Natural killer cell (primary cell): ENCODE data around the gene SCGB3A1. TPM values are rescaled to one million over a fixed set of nuclear protein-coding genes. Genes with fewer than 3 reads are reported as not detected.

ENCODE experiments used
- ATAC-seq, 3 donors: fragments of 150-1000 bp in 2 of 3; fragments of 200-7000 bp in 1 of 3; cut with Tn5 transposase; 1 replicate in 1 of 3; 2 replicates in 2 of 3; pipeline ENCODE4 v1.10.0; 2021; ENCODE audit warnings: mild to moderate bottlenecking in 2 of 3, moderate library complexity in 2 of 3
- DNase-seq, 2 donors: peaks; one replicate each; pipeline versions ENCODE4 v3.0.0 to v3.0.0-alpha.2; 2013 to 2021; ENCODE audit warnings: mixed read lengths in 1 of 2
- H3K27ac ChIP-seq: one replicate; pipeline ENCODE4 v1.5.1; 2013; ENCODE audit warnings: mild to moderate bottlenecking, low read length
- H3K27me3 ChIP-seq: one replicate; pipeline ENCODE4 v1.6.1; 2013; ENCODE audit warnings: low read length; ENCODE audit not compliant: control insufficient read depth, insufficient read depth
- H3K36me3 ChIP-seq: one replicate; pipeline ENCODE4 v1.6.1; 2013; ENCODE audit warnings: low read length; ENCODE audit not compliant: control insufficient read depth, insufficient read depth
- H3K4me1 ChIP-seq: one replicate; pipeline ENCODE4 v1.6.1; 2013; ENCODE audit warnings: low read length; ENCODE audit not compliant: control insufficient read depth, insufficient read depth
- H3K4me3 ChIP-seq: one replicate; pipeline ENCODE4 v1.5.1; 2013; ENCODE audit warnings: low read length
- H3K9me3 ChIP-seq: one replicate; pipeline ENCODE4 v1.6.1; 2013; ENCODE audit warnings: low read length; ENCODE audit not compliant: control insufficient read depth, insufficient read depth
- H3K27ac Mint-ChIP-seq, 2 donors: one replicate each; pipeline ENCODE4 v1.8.0; 2022; ENCODE audit warnings: mild to moderate bottlenecking in 2 of 2, mixed read lengths in 2 of 2, moderate library complexity in 1 of 2
- H3K27me3 Mint-ChIP-seq, 2 donors: one replicate each; pipeline ENCODE4 v1.8.0; 2022; ENCODE audit warnings: low read depth in 2 of 2, mixed read lengths in 2 of 2
- H3K36me3 Mint-ChIP-seq: one replicate; pipeline ENCODE4 v1.8.0; 2022; ENCODE audit warnings: mixed read lengths
- H3K4me1 Mint-ChIP-seq, 2 donors: one replicate each; pipeline ENCODE4 v1.8.0; 2022; ENCODE audit warnings: mixed read lengths in 2 of 2
- H3K4me3 Mint-ChIP-seq: one replicate; pipeline ENCODE4 v1.8.0; 2022; ENCODE audit warnings: mild to moderate bottlenecking, moderate library complexity, mixed read lengths
- H3K9me3 Mint-ChIP-seq, 2 donors: one replicate each; pipeline ENCODE4 v1.8.0; 2022; ENCODE audit warnings: mixed read lengths in 2 of 2
- WGBS: methylation state at CpG from one replicate; pipeline ENCODE4 v1.1.7; 2013; ENCODE audit warnings: missing lambda C conversion rate; ENCODE audit not compliant: insufficient coverage; 5-methylcytosine and 5-hydroxymethylcytosine counted together
- intact Hi-C: fragments of 100-400 bp; cut with micrococcal nuclease; formaldehyde crosslinking; loops from one replicate; pipeline ENCODE4 v1.14.2; 2022
- total RNA-seq, 4 donors: library from RNA; stranded (reverse); fragments of 120-200 nt in 1 of 4; gene quantifications; one replicate each; pipeline versions ENCODE4 v1.2.3 to v1.2.4, GENCODE V29; 2013 to 2022
- TF ChIP-seq, protein P1 (sequence below): fragments of 200-600 bp; IDR thresholded peaks from one replicate; pipeline ENCODE4 v1.8.0; 2022; ENCODE audit warnings: antibody characterized with exemption

Gene SCGB3A1
- total RNA-seq, 3 donors from 2014 or later (not counting 1 experiment from before 2014, with no cell fraction given) = not detected

DNA sequence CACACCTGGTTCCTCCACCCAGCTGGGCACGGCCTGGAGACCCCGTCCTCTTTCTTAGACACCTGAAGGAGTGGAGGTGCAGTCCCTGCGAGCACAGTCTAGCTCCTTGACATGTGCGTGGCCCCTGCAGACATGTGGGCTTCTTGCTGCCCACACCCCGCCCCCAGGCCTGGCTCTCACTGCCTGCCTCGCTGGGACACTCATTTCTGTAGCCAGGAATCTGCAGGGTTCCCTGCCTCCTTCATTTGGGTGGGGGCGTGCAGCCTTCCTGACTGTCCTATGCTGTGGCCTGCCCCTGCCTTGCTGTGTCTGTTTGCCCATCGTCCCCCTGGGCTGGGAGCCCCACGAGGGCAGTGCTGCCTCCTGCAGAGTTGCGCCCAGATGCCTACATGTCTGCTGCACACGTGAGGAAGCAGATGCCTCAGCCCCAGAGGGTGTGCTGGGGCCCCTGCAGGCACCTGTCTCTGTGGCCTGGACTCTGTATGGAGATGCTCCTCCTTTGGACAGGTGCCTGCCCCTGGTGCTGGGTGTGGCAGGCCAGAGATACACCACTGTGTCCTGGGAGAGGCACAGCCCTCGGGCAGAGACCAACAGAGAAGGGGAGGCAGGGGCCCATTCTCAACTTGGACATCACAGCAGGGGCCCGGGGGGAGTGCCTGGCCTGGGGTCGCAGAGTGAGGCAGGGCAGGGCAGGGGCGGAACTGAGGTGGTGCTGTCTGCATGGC, 35.5 kb upstream of the SCGB3A1 start:
- Mint-ChIP-seq H3K9me3 (no peaks in the 10 kb centered on the region), H3K36me3 (no peaks in the 10 kb centered on the region), H3K4me3 (no peak overlapping the region), H3K27me3 (no peaks in the 10 kb centered on the region), H3K27ac (no peak overlapping the region), H3K4me1 (peaks cover 0 to 9% of the 10 kb centered on the region in 2 donors)
- WGBS = 79% methylated on average over 15 of the region's 15 CpGs
- Histone ChIP-seq H3K9me3 (no peaks in the 10 kb centered on the region), H3K4me3 (no peak overlapping the region), H3K27me3 (no peaks in the 10 kb centered on the region), H3K27ac (no peak overlapping the region), H3K4me1 (peaks cover 5% of the 10 kb centered on the region), H3K36me3 (no peaks in the 10 kb centered on the region)
- no peak for ATAC-seq
- intact Hi-C loops = no loop called here
- no peak for DNase-seq
- TF ChIP-seq, protein P1, sequence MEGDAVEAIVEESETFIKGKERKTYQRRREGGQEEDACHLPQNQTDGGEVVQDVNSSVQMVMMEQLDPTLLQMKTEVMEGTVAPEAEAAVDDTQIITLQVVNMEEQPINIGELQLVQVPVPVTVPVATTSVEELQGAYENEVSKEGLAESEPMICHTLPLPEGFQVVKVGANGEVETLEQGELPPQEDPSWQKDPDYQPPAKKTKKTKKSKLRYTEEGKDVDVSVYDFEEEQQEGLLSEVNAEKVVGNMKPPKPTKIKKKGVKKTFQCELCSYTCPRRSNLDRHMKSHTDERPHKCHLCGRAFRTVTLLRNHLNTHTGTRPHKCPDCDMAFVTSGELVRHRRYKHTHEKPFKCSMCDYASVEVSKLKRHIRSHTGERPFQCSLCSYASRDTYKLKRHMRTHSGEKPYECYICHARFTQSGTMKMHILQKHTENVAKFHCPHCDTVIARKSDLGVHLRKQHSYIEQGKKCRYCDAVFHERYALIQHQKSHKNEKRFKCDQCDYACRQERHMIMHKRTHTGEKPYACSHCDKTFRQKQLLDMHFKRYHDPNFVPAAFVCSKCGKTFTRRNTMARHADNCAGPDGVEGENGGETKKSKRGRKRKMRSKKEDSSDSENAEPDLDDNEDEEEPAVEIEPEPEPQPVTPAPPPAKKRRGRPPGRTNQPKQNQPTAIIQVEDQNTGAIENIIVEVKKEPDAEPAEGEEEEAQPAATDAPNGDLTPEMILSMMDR = no peak

DNA sequence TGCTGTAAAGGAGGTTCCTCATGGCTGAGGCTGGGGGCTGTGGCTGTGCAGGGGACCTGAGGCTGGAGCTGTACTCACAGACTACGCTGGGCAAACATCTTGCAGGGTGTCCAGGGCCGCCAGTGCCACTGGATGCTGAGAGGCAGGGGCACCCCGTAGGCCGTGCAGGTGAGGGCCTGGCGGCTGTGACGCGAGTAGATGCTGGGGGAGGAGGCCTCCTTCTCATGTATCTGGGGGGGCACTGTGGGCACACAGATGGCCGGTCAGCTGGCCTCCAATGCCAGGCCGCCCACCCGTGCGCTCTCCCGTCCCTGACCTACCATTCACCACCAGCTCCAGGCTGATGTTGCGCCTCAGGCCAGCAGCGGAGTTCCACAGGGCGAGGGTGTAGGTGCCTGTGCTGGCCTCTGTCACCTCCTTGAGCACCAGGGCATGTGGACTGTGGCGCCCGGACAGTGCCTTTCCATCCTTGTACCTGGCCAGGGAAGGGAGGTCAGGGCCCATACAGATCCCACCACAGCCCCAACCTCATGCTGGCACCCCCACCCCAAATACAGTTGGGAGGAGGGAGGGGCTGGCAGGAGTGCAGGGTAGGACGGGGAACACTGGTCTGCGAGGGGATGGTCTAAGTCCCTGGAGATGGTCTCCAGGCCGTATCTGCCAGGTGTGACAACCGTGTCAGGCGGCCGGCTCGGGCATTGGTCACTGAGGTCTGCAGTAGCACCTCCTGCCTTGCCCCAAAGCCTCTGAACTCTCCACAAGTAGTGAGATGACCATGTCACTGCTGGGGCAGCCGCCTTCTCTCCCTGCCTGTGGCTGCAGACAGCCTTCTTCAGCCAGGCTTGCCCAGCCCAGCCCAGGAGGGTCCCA, 34.7 kb upstream of the SCGB3A1 start:
- no peak overlapping the region for H3K4me3 ChIP-seq
- no peaks in the 10 kb centered on the region for H3K27me3 Mint-ChIP-seq
- no peaks in the 10 kb centered on the region for H3K9me3 Mint-ChIP-seq
- H3K27ac ChIP-seq = no peak overlapping the region
- no peaks in the 10 kb centered on the region for H3K9me3 ChIP-seq
- H3K27ac Mint-ChIP-seq = no peak overlapping the region
- peaks cover 5% of the 10 kb centered on the region for H3K4me1 ChIP-seq
- intact Hi-C loops = no loop called here
- H3K4me3 Mint-ChIP-seq = no peak overlapping the region
- H3K4me1 Mint-ChIP-seq = peaks cover 0 to 9% of the 10 kb centered on the region in 2 donors
- no peaks in the 10 kb centered on the region for H3K36me3 Mint-ChIP-seq
- WGBS = 85% methylated on average over 25 of the region's 25 CpGs
- ATAC-seq = no peak
- no peaks in the 10 kb centered on the region for H3K27me3 ChIP-seq
- TF ChIP-seq, protein P1 = no peak
- no peak for DNase-seq
- no peaks in the 10 kb centered on the region for H3K36me3 ChIP-seq

DNA sequence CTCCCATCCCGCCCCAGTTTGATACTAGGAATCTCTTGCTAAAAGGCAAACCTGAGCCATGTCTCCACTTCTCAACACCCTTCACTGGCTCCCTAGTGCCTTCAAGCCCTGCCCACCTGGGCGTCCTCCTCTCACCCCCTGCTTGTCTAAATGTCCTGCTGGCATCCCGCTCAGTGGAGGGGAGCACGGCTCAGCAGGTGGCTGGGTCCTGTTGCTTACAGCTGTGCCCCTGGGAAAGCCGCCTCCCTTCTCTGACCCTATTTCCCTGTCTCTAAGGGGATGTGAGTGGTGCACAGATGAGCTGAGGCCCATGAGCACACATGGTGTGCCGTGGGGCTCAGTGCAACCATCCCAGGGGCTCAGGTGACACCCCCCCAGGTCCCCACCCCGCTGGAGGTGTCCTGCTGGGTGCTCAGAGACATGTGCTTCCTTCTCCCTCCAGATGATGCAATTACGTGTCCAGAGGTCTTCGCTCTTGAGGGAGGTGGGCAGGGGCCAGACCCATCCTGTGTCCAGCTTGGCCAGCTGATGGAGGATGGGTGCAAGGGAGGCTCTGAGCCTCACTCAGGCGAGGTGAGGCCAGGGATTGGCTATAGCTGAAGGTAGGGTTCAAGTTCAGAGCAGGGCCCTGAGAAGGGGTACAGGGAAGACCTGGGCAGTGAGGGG, 34.0 kb upstream of the SCGB3A1 start:
- no peak for ATAC-seq
- no peaks in the 10 kb centered on the region for H3K27me3 ChIP-seq
- no peaks in the 10 kb centered on the region for H3K36me3 Mint-ChIP-seq
- peaks cover 5% of the 10 kb centered on the region for H3K4me1 ChIP-seq
- H3K4me3 ChIP-seq = no peak overlapping the region
- H3K27ac Mint-ChIP-seq = no peak overlapping the region
- no peaks in the 10 kb centered on the region for H3K9me3 Mint-ChIP-seq
- H3K36me3 ChIP-seq = no peaks in the 10 kb centered on the region
- H3K4me3 Mint-ChIP-seq = no peak overlapping the region
- intact Hi-C loops = no loop called here
- no peak overlapping the region for H3K27ac ChIP-seq
- WGBS = 82% methylated on average over 10 of the region's 10 CpGs
- no peaks in the 10 kb centered on the region for H3K27me3 Mint-ChIP-seq
- TF ChIP-seq, protein P1 = no peak
- H3K4me1 Mint-ChIP-seq = peaks cover 0 to 9% of the 10 kb centered on the region in 2 donors
- no peak for DNase-seq
- H3K9me3 ChIP-seq = no peaks in the 10 kb centered on the region
